Body of pancreas (tissue), 4 donors: Measurements from ENCODE around the gene GPR132. TPM values are rescaled to one million over a fixed set of nuclear protein-coding genes. Genes with fewer than 3 reads are reported as not detected.

ENCODE experiments used
- ATAC-seq: fragments of 150-250 bp; one replicate; pipeline ENCODE4 v1.9.1; 2016
- DNase-seq, 4 donors: peaks; one replicate each; pipeline ENCODE4 v3.0.0-alpha.2; 2019
- H3K27ac ChIP-seq, 4 donors: fragments of 200-600 bp; sonication (generic); 1 replicate in 3 of 4; 2 replicates in 1 of 4; pipeline versions ENCODE4 v1.5.1 to v1.6.1; 2016 to 2019; ENCODE audit warnings: mild to moderate bottlenecking in 1 of 4, mixed read lengths in 1 of 4, moderate library complexity in 1 of 4
- H3K27me3 ChIP-seq, 2 donors: fragments of 200-600 bp; sonication (generic); one replicate each; pipeline ENCODE4 v1.6.0; 2016; ENCODE audit warnings: mild to moderate bottlenecking in 1 of 2
- H3K36me3 ChIP-seq, 2 donors: fragments of 200-600 bp; sonication (generic); replicated peaks in 1 of 2; 2 replicates each; pipeline ENCODE4 v1.5.1; 2016; ENCODE audit warnings: low read depth in 2 of 2; ENCODE audit not compliant: insufficient read depth in 1 of 2
- H3K4me1 ChIP-seq: fragments of 200-600 bp; sonication (generic); one replicate; pipeline ENCODE4 v1.6.0; 2016
- H3K4me3 ChIP-seq, 2 donors: fragments of 200-600 bp; sonication (generic); 1 replicate in 1 of 2; 2 replicates in 1 of 2; pipeline ENCODE4 v1.5.1; 2016 to 2019
- H3K9me3 ChIP-seq, 3 donors: fragments of 200-600 bp; sonication (generic); 1 replicate in 2 of 3; 2 replicates in 1 of 3; pipeline ENCODE4 v1.5.1; 2016
- POLR2A ChIP-seq, 3 donors: fragments of 450-650 bp; IDR thresholded peaks; one replicate each; pipeline ENCODE4 v1.6.1; 2016; ENCODE audit warnings: antibody characterized with exemption in 3 of 3, mild to moderate bottlenecking in 2 of 3
- WGBS, 2 donors: methylation state at CpG; one replicate each; pipeline ENCODE4 v1.1.5; 2017; 5-methylcytosine and 5-hydroxymethylcytosine counted together
- intact Hi-C: fragments of 100-400 bp; cut with DNase I; formaldehyde crosslinking; loops from one replicate; pipeline ENCODE4 v1.15.1; 2023
- total RNA-seq, 2 donors: library from RNA; depleted of rRNA; stranded (reverse); fragments of >200 nt; gene quantifications; one replicate each; pipeline ENCODE4 v1.1.0, GENCODE V29; 2016
- TF ChIP-seq, protein P1 (sequence below), 7 experiments: fragments of 450-650 bp in 4 of 7; fragments of 200-600 bp in 3 of 7; sonication (generic) in 3 of 7; IDR thresholded peaks; one replicate each; pipeline ENCODE4 v1.5.1; 2016 to 2019; ENCODE audit warnings: antibody characterized with exemption in 7 of 7

The GPR132 gene
- total RNA-seq, 2 donors from 2014 or later, result 1.0 TPM; not detected in 1

DNA sequence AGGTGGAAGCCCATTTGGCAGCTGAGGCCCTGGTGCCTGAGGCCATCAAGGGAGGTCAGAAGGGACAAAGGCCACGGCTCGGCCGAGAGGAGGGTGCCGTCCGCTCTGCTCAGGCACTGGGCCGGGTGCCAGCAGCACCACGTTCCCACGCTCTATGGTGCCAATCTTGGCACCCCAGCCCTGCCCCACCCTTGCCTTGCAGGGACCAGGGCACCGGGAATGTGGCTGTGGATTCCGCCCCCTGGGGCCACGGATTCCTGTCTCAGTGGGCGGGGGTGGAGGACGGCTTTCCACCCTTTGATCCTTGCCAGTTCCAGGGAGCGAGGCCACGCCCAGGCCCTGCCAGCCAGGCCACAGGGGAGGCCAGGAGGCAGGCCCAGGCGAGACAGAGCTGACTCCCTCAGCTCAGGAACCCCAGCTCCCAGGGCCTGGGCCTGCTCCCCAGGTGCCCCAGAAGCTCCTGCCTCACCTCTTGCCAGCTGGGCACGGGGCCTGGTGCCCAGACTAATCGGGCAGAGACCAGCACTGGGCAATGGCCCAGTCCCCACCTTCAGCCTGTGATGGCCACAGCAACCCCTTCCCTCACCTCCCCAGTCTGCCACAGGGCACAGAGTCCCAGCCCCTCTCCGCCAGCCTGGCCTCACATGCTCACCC is 26.4 kb upstream of the GPR132 start:
- H3K27ac ChIP-seq, result peak overlapping the region; percentile 76 to 93 (median 90)
- ATAC-seq (peak; percentile 72), DNase-seq (peak; percentile 88 to 95 (median 92))
- H3K36me3 ChIP-seq, result no peaks in the 10 kb centered on the region
- intact Hi-C loops, result loop anchor here (10.0 kb wide), 1 partner anchor 203 kb away; no protein-coding TSS in a partner anchor
- H3K4me1 ChIP-seq, result peaks cover 73% of the 10 kb centered on the region
- H3K4me3 ChIP-seq, result no peak overlapping the region
- WGBS, 2 donors, result 14 to 15% methylated on average over 6 to 19 of the region's 19 CpGs
- no peaks in the 10 kb centered on the region for H3K9me3 ChIP-seq
- H3K27me3 ChIP-seq, result no peaks in the 10 kb centered on the region
- TF ChIP-seq, protein P1, sequence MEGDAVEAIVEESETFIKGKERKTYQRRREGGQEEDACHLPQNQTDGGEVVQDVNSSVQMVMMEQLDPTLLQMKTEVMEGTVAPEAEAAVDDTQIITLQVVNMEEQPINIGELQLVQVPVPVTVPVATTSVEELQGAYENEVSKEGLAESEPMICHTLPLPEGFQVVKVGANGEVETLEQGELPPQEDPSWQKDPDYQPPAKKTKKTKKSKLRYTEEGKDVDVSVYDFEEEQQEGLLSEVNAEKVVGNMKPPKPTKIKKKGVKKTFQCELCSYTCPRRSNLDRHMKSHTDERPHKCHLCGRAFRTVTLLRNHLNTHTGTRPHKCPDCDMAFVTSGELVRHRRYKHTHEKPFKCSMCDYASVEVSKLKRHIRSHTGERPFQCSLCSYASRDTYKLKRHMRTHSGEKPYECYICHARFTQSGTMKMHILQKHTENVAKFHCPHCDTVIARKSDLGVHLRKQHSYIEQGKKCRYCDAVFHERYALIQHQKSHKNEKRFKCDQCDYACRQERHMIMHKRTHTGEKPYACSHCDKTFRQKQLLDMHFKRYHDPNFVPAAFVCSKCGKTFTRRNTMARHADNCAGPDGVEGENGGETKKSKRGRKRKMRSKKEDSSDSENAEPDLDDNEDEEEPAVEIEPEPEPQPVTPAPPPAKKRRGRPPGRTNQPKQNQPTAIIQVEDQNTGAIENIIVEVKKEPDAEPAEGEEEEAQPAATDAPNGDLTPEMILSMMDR (IDR thresholded peaks at IDR 0.05), result no peak
- peak; percentile 82 to 92 (median 88) for TF ChIP-seq POLR2A (IDR thresholded peaks at IDR 0.05)

DNA sequence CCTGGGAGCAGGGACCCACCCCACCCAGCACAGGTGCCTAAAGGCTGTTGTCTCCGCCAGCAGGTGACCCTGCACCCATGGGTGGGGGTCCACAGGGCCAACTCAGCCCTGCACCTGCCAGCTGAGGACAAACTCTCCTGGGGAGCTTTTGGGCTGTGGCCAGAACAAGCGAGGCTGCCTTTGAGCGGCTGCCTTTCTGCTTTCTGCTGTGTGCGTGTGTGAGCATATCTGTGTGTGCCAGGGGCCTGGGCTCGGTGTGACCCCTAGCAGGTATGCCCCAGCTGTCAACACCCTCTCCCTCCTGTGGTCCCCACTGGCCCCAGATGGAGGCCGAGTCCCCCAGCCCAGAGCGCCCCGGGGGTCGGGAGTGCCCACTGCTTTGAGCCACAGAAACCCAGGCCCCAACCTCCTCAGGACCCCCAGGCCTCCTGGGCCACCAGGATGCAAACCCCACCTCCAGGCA is 25.9 kb upstream of the GPR132 start:
- intact Hi-C loops, result loop anchor here (10.0 kb wide), 1 partner anchor 204 kb away; no protein-coding TSS in a partner anchor
- no peak for ATAC-seq
- Histone ChIP-seq H3K4me1 (peaks cover 77% of the 10 kb centered on the region), H3K36me3 (no peaks in the 10 kb centered on the region), H3K9me3 (no peaks in the 10 kb centered on the region), H3K27me3 (no peaks in the 10 kb centered on the region), H3K4me3 (no peak overlapping the region), H3K27ac (peak overlapping the region; percentile 37 to 93 (median 90))
- 41% methylated on average over 9 of the region's 9 CpGs; no CpG with 5 or more reads in 1 of the 2 donors for WGBS, 2 donors
- TF ChIP-seq, protein P1 (IDR thresholded peaks at IDR 0.05), result no peak
- TF ChIP-seq POLR2A (IDR thresholded peaks at IDR 0.05), result no peak
- DNase-seq, result peak; percentile 27 to 53 (median 36)

DNA sequence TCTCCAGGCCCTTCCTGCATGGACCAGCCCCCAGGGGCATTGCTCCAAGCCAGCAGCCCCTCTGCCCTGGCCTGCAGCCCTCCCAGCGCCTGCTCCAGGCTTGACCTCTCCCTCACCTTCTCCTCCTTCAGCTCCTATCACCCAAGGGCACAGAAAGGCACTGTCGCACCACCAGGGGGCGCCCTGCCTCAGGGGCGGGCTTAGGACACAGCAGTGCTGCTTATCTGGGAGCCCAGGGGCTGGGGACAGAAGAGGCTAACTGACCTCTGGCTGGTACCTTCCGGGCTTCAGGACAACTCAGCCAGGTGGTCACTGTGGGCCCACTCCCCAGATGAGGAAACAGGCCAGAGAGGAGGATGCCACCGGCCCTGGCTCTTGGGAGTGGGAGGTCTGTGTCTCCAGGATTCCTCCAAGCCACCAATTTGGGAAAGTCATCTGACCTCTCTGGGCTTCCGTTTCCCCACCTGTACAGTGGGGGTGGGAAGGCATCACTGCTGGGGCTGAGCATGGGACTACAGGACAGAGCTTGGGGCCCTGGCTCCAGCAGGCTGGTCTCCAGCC is 25.3 kb upstream of the GPR132 start:
- WGBS, 2 donors, result 5 to 9% methylated on average over 6 to 7 of the region's 7 CpGs
- DNase-seq (peak; percentile 84 to 88 (median 86)), ATAC-seq (peak; percentile 38)
- H3K27ac ChIP-seq, result peak overlapping the region; percentile 37 to 93 (median 90)
- intact Hi-C loops, result loop anchor here (10.0 kb wide), 1 partner anchor 204 kb away; no protein-coding TSS in a partner anchor
- H3K4me1 ChIP-seq, result peaks cover 77% of the 10 kb centered on the region
- no peaks in the 10 kb centered on the region for H3K27me3 ChIP-seq
- no peaks in the 10 kb centered on the region for H3K36me3 ChIP-seq
- no peaks in the 10 kb centered on the region for H3K9me3 ChIP-seq
- TF ChIP-seq, protein P1 (IDR thresholded peaks at IDR 0.05), result peak; percentile 88 to 96 (median 95)
- no peak for TF ChIP-seq POLR2A (IDR thresholded peaks at IDR 0.05)
- H3K4me3 ChIP-seq, result no peak overlapping the region

DNA sequence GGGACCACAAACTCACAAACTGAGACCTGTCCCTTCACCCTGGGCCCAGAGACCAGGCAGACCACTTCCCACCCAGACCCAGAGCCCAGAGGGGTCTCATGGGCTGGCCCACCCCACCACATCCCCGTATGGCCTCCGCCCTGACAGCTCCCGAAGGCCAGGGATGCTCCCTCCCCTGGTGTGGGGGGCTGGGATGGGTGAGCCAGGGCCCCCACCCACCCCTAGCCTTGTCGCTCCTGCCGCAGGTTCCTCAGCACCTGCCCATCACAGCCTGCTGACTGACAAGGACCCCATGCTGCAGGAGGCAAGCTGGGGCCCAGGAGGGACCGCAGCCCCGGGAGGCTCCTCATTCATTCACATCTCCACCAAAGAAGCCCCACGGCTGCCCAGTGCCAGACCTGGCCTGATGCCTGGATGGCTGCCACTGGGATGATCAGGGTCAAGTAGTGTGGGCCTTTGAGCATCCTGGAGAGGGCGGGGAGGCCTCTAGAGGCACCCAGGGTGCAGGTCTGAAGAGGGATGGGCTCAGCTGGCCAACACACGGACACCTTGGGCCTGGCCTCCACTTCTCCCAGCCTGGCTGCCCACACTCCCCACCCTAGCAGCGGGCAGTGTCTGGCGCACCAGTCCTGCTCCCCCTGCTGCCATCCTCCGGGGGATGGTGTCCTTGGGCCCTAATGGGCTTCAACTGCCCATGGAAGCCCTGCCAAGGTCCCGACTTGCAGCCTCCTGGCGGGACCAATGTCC is 24.7 kb upstream of the GPR132 start:
- no peaks in the 10 kb centered on the region for H3K36me3 ChIP-seq
- DNase-seq (peak in 1 of 4 donors; percentile 20), ATAC-seq (no peak)
- no peak for TF ChIP-seq POLR2A (IDR thresholded peaks at IDR 0.05)
- TF ChIP-seq, protein P1 (IDR thresholded peaks at IDR 0.05), result no peak
- 65 to 70% methylated on average over 4 to 10 of the region's 15 CpGs for WGBS, 2 donors
- no peaks in the 10 kb centered on the region for H3K9me3 ChIP-seq
- H3K27ac ChIP-seq, result peak overlapping the region in 3 of 4 donors; percentile 88 to 93 (median 93)
- H3K4me3 ChIP-seq, result no peak overlapping the region
- intact Hi-C loops, result loop anchor here (5.0 to 10.0 kb wide), 2 partner anchors 205 to 262 kb away; no protein-coding TSS in a partner anchor
- H3K27me3 ChIP-seq, result no peaks in the 10 kb centered on the region
- H3K4me1 ChIP-seq, result peaks cover 77% of the 10 kb centered on the region
